SU-DHL-6 (cell line): ENCODE data around the gene EPHB2.

ENCODE experiments used
- EZH2phosphoT487 ChIP-seq: fragments of 200-600 bp; sonication (generic), shearing (Covaris generic); conservative IDR thresholded peaks from 2 replicates; pipeline ENCODE4 v1.6.1; 2018; ENCODE audit warnings: mild to moderate bottlenecking, antibody characterized with exemption, low read length, moderate library complexity, mixed read lengths
- TF ChIP-seq, protein P1 (sequence below): fragments of 200-600 bp; sonication (generic); IDR thresholded peaks from one replicate; pipeline ENCODE4 v1.5.1; 2017; ENCODE audit warnings: antibody characterized with exemption, mild to moderate bottlenecking, low read length, moderate library complexity; ENCODE audit not compliant: insufficient read depth, poor library complexity, severe bottlenecking

DNA sequence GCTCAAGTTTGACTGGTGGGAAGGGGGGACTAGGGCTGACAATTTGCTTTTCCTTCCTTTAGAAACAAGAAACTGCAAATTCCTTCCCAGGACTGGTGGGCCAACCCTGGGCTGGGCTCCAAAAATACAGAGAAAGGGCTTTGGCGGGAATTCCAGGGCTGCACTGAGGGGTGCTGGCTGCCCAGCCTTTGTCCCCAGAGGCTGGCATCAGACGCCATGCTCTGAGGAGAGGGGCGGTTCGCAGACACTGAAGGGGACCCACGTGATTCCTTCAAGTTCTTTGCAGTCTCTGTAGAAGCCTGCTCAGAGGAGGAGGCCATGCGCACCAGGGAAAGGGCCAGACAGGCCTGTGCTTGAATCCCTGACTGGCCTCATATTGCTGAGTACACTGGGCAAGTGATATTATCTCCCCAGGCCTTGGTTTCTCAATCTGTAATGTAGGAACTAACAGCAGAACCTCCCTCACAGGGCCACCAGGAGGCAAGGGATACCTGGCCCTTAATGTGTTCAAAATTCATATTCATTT, 119.5 kb downstream of the EPHB2 start:
- TF ChIP-seq, protein P1, sequence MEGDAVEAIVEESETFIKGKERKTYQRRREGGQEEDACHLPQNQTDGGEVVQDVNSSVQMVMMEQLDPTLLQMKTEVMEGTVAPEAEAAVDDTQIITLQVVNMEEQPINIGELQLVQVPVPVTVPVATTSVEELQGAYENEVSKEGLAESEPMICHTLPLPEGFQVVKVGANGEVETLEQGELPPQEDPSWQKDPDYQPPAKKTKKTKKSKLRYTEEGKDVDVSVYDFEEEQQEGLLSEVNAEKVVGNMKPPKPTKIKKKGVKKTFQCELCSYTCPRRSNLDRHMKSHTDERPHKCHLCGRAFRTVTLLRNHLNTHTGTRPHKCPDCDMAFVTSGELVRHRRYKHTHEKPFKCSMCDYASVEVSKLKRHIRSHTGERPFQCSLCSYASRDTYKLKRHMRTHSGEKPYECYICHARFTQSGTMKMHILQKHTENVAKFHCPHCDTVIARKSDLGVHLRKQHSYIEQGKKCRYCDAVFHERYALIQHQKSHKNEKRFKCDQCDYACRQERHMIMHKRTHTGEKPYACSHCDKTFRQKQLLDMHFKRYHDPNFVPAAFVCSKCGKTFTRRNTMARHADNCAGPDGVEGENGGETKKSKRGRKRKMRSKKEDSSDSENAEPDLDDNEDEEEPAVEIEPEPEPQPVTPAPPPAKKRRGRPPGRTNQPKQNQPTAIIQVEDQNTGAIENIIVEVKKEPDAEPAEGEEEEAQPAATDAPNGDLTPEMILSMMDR = no peak
- TF ChIP-seq EZH2phosphoT487 = no peak
